Activated CD4-positive, alpha-beta T cell treated with anti-CD3 and anti-CD28 coated beads, Interleukin-2, Interleukin-4, amounts not matched to agents 100 ng/mL and 50 ng/mL, durations not matched to agents 16 hours and 8 hours (primary cell): ENCODE data around the gene SELENOI.
"Not testable (repeated sequence)": the region's sequence is repeated elsewhere in the genome, so short reads cannot be mapped to it uniquely, and the experiment has no call there.

Experiments used
- DNase-seq: peaks from one replicate; pipeline ENCODE4 v3.0.0-alpha.2; 2020; ENCODE audit warnings: low spot score

Gene SELENOI

DNA sequence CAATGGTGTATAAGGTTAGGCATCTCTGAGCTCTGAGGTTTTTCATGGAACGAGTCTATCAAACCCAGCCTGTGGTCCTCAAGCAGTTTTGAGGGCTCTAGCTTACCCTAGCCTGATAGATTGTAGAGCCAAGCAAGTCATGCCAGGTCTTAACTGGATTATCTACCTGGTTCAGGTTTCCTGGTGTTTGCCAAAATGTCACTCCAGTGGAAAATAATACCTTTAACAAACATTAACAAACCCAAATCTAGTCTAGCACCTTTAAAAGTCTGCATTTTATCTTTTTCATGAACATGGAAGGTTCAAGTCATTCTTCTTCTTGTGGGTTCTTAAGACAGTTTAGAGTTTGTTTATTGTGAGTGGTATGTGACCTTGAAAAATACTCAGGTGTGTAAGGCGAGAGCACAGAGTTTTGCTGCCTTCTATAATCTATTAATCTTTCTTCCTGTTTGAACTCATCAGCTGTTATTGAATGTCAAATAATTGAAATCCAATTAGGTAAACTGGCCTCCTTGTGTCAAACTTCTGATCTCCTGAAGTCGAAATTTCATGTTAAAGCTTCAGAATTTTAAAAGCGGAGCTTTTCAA lies 14.0 kb downstream of the SELENOI start:
- no peak for DNase-seq

DNA sequence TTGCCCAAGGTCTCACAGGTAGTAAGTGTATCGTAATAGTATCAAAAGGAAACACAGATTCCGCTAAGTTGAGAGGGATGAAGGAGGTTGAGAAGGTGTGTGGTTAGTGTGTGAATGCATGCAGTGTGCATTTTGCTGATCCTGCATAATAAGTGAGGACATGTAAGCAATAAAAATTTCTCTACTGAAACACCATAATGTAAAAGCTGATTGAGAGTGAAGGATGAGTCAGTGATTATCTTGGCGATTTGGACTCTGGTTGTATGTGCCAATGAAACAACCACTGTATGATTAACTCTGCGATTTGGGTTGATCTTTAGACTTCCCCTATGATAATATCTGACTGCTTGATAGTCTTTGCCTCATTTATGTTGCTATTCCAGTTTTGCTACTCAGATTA lies 17.4 kb downstream of the SELENOI start:
- peak; percentile 41 for DNase-seq

- DNase-seq, result no peak
These were observed 18.0 kb downstream of the SELENOI start for GRCh38 chr2:26363958-26364357.

DNA sequence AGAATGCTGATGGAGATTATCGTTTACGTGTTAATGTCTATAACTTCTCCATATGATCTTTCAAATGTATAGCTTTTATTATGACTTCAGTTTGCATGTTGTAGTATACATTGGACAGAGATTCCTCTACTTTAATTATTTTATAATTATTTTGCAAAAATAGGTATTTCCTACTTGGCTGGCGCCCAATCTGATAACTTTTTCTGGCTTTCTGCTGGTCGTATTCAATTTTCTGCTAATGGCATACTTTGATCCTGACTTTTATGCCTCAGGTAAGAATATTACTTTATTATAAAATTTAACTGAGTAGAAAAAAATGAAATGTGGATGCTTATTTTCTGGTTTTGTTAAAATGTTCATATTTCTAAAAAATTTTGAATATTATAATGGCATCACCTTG lies 18.7 kb downstream of the SELENOI start:
- DNase-seq, result no peak

DNA sequence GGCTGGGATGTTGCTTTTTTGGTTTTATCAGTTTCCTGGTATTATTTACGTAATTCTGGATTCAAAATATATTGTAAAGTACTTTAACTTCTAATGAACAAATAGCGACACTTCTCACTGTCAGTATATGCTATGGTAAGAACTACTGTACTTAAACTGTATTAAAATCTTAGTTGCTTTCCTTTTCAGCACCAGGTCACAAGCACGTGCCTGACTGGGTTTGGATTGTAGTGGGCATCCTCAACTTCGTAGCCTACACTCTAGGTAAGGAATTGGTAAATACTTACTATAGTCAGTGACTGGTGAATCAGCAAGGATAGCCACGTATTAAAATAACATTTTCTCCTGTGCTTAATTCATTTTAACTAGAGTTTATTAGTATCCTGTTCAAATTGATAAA lies 21.0 kb downstream of the SELENOI start:
- no peak for DNase-seq

DNA sequence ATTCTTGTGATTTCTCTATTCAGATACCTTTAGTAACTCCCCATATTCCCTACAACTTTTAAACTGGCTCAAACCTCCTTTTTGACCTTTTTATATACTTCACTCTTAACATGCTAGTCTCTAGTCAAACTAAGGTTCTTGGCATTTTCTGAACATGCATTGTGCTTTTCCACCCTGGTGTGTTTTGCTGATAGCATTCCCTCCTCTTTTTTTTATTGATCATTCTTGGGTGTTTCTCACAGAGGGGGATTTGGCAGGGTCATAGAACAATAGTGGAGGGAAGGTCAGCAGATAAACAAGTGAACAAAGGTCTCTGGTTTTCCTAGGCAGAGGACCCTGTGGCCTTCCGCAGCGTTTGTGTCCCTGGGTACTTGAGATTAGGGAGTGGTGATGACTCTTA lies 23.7 kb downstream of the SELENOI start:
- DNase-seq, result not testable (repeated sequence)

DNA sequence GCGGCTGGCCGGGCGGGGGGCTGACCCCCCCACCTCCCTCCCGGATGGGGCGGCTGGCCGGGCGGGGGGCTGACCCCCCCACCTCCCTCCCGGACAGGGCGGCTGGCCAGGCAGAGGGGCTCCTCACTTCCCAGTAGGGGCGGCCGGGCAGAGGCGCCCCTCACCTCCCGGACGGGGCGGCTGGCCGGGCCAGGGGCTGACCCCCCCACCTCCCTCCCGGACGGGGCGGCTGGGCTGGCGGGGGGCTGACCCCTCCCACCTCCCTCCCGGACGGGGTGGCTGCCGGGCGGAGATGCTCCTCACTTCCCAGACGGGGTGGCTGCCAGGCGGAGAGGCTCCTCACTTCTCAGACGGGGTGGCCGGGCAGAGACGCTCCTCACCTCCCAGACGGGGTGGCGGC lies 25.0 kb downstream of the SELENOI start:
- DNase-seq, result not testable (repeated sequence)

DNA sequence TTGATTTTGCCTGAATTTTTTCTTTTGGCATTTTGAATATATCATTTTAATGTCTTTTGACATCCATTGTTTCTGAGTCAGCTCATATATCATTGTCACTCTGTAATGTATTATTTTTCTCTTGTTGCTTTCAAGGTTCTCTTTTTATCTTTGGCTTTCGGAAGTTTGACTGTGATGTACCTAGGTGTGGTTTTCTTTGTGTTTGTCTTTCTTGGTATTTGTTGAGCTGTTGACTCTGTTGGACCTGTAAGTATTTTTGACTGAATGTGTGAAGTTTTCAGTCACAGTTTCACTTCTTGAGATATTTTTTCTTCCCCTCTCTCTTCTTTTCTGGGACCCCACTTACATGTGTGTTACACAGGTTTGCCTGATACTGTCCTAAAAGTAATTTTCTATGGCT lies 30.9 kb downstream of the SELENOI start:
- no peak for DNase-seq

DNA sequence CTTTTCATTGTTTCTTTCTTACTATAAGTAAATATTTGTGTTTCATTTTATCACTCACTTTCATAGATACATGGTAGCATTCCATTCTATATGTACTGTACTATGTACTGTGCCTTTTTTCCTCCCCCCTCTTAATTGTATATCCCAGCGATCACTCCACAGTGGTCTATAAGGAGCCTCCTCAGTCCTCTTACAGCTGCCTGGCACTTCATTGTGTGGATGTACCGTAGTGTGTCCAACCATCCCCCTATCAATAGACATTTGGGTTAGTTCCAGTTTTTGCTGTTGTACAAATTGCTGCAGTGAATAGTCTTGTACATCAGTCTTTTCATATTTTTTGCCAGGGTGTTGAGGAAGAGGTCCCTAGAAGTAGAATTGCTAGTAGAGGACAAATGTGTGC lies 34.3 kb downstream of the SELENOI start:
- no peak for DNase-seq

DNA sequence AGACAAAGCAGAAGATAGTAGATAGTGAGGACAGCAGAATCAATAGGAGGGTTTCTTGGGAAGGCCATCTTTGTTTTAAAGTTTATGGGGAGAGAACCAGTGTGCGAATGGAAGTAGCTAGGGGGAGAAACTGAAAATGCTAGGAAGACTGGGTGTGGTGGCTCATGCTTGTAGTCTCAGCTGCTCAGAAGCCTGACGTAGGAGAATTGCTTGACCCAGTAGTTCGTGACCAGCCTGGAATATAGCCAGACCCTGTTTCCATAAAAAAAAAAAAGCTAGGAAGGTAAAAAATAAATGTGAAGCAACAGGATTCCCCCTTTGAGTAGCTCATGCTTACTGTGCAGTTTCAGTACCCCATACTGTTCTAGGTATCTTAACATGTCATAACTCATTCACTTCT lies 36.6 kb downstream of the SELENOI start:
- no peak for DNase-seq

DNA sequence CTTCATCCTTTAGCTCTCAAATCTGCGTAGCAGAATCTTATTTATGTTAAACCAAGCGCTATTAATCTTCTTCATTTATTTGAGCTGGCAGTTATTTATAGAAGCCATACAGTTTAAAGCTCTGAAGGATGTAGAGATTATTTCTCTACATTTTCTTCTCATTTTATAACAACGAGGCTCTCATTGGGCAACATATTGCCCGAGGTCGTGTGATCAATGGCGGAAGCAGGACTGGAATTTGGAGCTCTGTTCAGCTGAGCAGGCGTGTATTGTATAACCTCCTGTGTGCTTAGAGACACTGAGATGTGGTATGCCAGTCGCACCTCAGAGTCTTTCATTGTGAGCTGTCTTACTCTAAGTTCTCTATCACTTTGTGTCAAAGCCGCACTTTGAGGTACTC lies 38.2 kb downstream of the SELENOI start:
- no peak for DNase-seq

- no peak for DNase-seq
These were observed 38.7 kb downstream of the SELENOI start for GRCh38 chr2:26384597-26384996.

GRCh38 chr2:26387189-26387588 lies 41.2 kb downstream of the SELENOI start:
- DNase-seq, result no peak

DNA sequence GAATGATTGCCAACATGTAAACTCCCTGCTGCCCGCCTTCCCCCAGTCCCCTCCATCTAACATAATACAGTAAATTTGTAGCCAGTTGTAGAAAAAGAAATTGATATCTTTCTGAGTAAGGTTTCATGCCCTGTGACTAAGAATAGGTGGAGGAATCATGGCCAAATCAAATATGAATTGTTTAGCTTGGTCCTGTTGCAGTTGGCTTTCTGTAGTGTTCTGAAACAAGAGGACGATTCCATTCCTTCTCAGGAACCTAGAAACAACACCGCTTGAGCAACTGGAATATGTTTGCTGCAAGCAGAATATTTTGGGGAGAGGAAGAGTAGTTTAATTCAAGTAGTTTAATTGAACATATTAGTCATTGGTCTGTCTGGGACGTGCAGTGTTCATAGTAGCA lies 48.8 kb downstream of the SELENOI start:
- DNase-seq, result no peak

- DNase-seq, result no peak
These were observed 49.5 kb downstream of the SELENOI start for GRCh38 chr2:26395394-26395793.

DNA sequence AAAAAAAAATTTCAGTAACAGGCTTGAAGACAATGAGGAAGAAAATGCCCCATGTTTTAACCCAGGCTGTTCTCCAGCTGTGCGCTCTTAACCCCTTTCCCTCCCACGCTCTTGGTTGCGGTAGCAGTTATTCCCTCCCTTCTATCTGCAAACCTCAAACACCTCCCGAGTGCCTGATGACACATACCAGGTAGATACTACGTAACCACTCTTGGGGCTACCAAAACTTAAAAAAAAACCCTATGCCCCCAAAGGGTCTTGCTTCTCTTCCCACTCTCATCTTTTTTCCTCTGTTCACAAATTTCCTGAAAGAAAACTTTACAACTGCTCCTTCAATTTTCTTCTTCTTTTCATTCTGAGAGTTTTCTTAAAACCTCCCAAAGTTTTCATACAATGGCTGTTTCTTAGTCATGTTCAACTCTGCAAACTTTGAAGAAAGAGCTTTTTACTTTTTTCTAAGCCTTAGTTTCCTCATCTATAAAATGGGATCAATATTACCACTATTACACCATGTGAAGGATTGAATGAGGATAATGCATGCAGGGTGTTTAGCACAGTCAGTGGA lies 50.9 kb downstream of the SELENOI start:
- peak; percentile 38 for DNase-seq

GRCh38 chr2:26399771-26400376 lies 53.9 kb downstream of the SELENOI start:
- no peak for DNase-seq

- DNase-seq, result no peak
These were observed 54.8 kb downstream of the SELENOI start for GRCh38 chr2:26400723-26401122.

- DNase-seq, result peak; percentile 38
These were observed 56.0 kb downstream of the SELENOI start, which contains the start of gene DRC1 for GRCh38 chr2:26401739-26402541. Gene DRC1, plus strand, starts transcription at chr2:26401920. Its CDS starts 70 bp downstream, at chr2:26401990.

GRCh38 chr2:26407526-26407925 lies 61.6 kb downstream of the SELENOI start:
- DNase-seq, result no peak

DNA sequence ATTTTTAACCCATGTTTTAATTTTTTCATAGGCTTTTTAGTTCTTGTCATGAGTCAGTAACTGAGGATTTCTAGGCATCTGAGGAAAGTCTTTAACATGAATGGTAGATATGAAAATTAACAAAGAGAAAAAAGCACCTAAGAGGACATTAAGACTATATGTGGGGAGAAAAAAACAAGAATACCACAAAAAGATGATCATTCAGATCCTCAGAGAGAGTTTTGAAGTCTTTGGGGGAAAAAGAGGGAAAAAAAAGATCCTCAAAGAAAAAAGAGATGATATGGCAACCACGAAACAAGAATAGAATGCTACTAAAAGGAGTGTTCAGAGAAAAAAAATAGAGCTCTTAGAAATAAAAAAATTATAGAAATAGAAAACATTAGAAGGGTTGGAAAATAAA lies 63.8 kb downstream of the SELENOI start:
- no peak for DNase-seq

- no peak for DNase-seq
These were observed 64.9 kb downstream of the SELENOI start for GRCh38 chr2:26410764-26411243.

DNA sequence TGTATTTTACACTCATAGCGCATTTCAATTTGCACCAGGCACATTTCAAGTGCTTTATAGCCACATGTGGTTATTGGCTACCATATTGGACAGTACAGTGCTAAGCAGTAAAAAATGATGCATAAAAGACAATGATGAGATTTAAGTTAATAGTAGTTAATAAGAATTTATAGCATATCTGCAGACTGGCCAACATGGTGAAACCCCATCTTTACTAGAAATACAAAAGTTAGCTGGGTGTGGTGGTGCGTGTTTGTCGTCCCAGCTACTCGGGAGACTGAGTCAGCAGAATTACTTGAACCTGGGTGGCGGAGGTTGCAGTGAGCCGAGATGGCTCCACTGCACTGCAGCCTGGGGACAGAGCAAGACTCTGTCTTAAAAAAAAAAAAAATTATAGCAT lies 65.5 kb downstream of the SELENOI start:
- DNase-seq, result no peak
